NCI-H1694 treated with DMSO at 0.1 percent for 48 hours (cell line): ENCODE data around the gene SYT14.
A peak's percentile ranks its signal among the peaks of the same experiment; 100 is the strongest.
"Not testable (repeated sequence)": the region's sequence is repeated elsewhere in the genome, so short reads cannot be mapped to it uniquely, and the experiment has no call there.

Source experiments
- DNase-seq: peaks from one replicate; lab custom pipeline; 2025; lab: John Stamatoyannopoulos, UW

SYT14 gene

DNA sequence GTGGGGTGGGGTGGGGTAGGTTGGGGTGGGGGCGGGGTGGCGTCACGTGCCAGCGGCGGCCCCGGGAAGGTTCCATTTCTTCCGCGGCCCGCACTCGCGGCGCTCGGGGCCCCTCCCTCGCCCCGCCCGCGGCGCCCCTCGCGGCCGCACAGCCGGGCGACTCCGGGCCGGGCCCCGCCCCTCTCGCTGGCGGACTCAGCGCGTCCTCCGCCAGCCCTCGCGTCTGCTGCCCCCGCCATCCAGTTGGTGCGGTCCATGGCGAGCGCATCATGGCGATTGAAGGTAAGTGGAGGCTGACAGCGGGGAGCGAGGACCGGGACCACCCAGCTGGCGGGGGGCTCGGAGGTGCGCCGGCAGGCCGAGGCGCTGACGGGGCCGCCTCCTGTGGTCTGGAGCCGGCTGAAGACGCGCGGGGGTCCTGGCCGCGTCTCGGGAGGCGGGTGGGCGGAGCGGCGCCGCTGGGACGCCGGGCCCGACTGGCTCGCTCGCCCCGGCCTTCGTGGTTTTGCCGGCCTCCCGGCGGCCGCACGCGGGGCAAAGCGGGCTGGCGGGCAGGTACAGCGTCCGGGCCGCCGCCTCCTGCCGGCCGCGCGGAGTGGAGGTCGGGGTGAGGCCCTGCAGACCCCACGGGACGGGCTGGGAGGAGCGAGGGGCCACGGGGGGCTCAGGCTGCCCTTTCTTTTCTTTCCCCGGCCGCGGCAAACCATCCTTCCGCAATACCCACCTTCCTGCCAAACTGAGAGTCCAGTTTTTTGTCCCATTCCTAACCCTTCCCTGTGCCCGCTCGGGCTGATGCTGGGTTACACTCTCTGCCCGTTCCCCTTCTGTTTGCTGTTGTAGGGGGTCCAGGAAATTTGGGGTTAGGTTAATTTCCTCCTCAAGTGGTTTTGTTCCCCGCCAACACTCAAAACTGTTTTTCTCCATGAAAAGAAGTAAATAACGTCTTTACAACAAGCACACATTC is at the start of gene SYT14:
TSS of gene SYT14 (plus strand) at position 222 of the 964 bp plus-strand sequence. CDS start at position 270, 48 bp downstream.
- DNase-seq = peak; percentile 62

DNA sequence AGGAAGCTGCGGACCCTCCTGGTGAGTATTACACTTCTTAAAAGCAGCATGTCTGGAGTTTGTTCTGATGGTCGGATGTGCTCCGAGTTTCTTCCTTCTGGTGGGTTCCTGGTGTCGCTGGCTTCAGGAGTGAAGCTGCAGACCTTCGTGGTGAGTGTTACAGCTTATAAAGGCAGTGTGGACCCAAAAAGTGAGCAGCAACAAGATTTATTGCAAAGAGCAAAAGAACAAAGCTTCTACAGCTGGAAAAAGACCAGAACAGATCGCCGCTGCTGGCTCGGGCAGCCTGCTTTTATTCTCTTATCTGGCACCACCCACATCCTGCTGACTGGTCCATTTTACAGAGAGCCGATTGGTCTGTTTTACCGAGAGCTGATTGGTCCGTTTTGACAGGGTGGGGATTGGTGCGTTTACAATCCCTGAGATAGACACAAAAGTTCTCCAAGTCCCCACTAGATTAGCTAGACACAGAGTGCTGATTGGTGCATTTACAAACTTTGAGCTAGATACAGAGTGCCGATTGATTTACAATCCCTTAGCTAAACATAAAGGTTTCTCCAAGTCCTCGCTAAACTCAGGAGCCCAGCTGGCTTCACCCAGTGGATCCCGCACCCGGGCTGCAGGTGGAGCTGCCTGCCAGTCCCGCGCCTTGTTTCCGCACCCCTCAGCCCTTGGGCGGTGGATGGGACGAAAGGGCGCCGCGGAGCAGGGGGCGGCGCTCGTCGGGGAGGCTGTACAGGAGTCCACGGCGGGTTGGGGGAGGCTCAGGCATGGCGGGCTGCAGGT is 49.5 kb upstream of the SYT14 start:
- not testable (repeated sequence) for DNase-seq

DNA sequence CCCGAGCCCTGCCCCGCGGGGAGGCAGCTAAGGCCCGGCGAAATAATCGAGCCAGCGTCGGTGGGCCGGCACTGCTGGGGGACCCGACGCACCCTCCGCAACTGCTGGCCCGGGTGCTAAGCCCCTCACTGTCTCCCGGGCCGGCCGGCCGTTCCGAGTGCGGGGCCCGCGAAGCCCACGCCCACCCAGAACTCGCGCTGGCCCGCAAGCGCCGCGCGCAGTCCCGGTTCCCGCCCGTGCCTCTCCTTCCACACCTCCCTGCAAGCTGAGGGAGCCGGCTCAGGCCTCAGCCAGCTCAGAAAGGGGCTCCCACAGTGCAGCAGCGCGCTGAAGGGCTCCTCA is 49.0 kb upstream of the SYT14 start:
- no peak for DNase-seq

DNA sequence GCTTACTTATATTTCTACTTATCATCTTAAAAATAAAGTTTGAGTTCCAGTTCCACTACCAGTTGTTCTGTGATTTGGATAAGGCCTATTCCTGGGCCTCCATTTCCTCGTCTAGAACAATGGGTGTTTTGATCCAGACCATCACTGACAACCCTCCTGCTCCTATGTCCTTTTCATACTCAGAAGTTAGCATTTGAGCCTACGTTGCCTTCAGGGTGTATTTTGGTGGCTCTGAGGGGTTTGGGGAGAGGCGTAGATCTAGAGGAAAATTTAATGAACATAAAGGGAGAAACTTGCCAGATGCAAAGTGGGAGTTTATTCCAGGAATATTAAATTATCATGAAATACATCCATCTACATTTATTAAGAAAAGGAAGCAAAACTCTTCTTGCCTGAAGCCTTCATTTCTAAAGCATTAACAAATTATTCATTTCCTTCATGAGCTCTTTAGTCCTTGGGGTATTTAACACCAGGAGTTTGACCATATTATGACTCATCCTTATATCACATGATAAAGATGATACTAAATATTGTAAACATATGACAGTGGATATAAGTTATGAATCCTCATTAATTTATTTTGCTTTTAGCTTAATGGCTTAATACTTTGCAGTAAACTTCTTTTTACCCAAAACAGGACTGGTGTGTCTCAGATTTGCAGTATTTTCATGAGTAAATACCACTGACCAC is 47.2 kb upstream of the SYT14 start:
- DNase-seq = no peak

DNA sequence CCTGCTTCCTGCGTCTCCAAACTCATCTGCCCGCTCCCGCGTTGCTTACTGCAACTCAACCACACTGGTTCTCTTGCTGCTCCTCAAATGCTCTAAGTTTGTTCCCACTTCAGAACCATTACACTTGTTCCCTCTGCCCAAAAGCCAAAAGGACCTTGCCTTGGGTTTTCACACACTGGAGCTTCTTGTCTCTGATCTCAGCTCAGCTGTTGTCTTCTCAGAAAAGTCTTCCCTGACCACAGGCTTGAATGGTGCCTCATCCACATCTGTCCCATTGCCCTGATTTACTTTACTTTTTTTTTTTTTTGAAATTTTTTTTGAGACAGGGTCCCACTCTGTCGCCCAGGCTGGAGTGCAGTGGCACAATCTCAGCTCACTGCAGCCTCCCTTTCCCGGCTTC is 44.3 kb upstream of the SYT14 start:
- DNase-seq = no peak

DNA sequence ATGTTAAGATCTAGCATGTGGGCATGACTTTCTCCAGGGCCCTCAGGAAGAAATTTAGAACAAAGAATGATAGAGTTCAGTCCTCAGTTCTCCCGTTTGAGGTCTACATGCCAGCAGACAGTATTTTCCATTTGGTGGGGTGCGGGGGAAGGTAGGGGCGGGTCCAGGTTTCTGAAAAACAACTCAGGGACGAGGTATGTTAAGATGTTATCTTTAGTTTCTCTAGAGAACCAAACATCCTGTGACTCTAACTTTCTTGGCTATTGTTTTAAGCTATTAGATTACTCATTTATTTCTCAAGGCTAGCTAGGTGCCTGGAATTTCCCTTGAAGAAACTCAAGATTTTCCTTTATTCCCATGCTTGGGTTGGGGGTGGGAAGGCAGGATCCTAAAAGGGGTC is 42.3 kb upstream of the SYT14 start:
- DNase-seq = no peak

DNA sequence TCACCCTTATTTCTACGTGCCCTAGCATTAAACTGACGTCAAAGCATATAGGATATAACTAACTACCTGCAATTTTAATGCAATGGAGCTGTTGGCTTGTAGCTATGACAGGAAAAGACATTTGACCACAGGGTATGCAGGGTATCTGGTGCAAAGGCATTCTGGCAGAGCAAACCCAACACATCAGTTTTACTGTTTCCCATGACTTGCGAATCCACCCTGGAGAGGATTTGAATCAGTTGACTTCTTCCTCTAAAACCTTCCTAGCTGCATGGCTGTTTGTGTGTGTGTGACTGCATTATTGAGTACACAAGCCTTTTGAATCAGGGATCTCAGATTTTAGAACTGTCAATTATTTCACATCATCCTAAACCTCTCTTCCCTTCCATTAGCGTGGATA is 41.7 kb upstream of the SYT14 start:
- no peak for DNase-seq

DNA sequence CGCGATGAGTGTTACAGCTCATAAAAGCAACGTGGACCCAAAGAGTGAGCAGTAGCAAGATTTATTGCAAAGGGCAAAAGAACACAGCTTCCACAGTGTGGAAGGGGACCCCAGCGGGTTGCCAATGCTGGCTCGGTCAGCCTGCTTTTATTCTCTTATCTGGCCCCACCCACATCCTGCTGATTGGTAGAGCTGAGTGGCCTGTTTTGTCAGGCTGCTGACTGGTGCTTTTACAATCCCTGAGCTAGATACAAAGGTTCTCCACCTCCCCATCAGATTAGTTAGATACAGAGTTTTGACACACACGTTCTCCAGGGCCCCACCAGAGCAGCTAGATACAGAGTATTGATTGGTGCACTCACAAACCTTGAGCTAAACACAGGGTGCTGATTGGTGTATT is 39.7 kb upstream of the SYT14 start:
- DNase-seq = not testable (repeated sequence)

DNA sequence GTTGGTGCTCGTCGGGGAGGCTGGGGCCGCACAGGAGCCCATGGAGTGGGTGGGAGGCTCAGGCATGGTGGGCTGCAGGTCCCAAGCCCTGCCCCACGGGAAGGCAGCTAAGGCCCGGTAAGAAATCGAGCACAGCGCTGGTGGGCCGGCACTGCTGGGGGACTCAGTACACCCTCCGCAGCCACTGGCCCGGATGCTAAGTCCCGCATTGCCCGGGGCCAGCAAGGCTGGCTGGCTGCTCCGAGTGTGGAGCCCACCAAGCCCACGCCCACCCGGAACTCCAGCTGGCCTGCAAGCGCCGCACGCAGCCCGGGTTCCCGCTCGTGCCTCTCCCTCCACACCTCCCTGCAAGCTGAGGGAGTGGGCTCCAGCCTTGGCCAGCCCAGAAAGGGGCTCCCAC is 39.2 kb upstream of the SYT14 start:
- not testable (repeated sequence) for DNase-seq

DNA sequence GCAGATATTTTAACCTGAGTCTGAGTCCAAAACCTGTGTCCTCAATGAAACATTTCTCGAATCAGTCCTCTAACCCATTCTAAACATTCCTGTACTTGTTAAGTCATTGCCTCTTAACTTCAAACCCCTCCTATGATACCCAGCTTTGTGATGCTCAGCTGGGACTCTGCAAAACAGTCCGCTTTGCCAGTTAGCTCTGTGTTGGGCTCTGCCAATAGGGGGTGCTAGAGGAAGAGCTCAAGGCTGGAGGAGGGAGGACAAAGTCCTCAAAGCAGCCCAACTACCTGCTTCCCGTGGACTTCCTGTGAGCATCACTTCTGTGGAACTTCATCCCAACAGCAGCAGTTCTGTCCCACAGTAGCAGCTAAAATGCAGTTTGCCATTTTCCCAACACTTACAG is 38.1 kb upstream of the SYT14 start:
- DNase-seq = no peak

DNA sequence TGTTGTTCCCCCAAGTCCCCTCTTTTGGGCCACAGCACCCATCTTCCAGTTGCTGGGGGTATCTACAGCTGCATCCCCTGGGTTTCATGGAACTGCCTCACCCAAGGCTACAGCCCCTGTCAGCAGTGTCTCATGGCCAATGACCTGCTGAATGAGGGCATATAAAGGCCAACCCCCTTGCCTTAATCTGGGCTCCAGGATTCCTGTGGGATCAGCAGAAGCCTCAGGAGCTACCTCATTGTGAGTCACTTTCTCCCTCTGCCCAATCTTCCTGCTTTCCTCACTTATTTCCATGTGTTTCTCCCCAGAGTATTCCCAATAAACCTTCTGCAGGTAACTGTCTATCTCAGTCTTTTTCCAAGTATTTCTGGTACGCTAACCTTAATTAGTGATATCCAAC is 37.3 kb upstream of the SYT14 start:
- DNase-seq = no peak

DNA sequence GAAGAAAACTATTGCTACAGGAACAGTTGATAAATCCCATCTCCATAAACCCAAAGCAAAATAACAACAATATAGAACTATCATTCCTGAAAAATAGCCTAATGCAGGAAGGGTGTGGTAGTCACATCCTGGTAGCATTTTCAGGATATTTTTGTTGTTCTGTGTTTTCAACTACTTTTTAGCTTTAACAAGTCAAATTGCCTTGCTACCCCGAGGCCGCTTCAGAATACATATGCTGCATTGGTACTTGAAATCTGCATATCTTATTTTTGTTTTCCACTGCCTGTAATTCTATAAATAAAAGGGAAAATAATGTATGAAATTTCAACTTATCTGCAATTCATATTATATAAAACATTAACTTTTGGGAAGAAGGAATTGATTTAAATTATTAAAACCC is 36.8 kb upstream of the SYT14 start:
- no peak for DNase-seq

DNA sequence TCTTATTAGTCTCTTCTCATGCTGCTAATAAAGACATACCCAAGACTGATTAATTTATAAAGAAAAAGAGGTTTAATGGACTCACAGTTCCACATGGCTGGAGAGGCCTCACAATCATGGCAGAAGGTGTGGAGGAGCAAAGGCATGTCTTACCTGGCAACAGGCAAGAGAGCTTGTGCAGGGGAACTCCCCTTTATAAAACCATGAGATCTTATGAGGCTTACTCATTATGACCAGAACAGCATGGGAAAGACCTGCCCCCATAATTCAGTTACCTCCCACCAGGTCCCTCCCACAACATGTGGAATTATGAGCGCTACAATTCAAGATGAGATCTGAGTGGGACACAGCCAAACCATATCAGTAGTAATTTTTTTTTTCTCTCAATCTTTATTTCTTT is 33.2 kb upstream of the SYT14 start:
- DNase-seq = not testable (repeated sequence)

DNA sequence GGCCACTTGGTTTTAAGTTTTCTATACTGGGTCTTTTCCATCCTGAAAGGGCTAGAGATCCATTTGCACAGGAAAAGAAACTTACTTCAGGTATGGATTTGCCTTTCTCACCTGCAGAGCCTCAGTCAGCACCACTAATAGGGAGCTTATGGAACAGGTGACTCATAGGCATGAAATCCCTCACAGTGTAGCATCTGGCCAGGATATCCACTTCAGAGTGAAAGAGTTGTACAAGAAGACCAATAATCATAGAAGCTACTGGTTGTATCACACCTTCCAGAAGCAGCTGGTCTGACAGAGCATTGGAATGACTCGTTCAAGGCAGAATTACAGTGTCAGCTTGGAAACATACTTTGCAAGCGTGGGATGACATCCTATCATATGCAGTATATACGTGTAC is 26.3 kb upstream of the SYT14 start:
- DNase-seq = no peak

DNA sequence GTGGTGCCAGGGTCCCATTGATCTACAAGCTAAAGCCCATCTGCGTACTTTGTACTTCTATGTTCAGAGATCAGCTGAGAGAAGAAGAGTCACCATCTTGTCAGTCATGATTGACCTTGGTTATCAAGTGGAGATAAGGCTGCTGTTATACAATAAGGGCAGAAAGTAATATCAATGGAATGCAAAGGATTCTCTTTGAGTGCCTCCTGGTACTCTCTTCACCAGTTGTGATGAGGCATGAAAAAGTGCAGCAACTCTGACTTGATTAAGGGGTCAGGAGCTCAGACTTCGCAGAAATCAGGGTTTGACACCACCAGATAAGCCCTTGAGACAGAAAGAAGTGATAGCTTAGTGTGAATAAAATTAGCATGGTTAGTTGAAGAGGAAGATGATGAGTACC is 25.7 kb upstream of the SYT14 start:
- no peak for DNase-seq

DNA sequence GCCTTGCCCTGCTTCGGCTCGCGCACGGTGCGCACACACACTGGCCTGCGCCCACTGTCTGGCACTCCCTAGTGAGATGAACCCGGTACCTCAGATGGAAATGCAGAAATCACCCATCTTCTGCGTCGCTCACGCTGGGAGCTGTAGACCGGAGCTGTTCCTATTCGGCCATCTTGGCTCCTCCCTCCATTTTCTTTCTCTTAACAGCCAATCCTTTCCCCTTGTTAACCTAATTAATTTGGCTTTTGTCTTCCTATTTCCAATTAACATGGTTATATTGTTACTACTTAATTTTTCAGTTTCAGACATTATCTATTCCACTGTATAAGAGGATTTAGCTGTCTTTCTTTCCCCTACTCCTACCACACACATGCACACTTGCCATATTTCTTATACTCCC is 18.4 kb upstream of the SYT14 start:
- not testable (repeated sequence) for DNase-seq

DNA sequence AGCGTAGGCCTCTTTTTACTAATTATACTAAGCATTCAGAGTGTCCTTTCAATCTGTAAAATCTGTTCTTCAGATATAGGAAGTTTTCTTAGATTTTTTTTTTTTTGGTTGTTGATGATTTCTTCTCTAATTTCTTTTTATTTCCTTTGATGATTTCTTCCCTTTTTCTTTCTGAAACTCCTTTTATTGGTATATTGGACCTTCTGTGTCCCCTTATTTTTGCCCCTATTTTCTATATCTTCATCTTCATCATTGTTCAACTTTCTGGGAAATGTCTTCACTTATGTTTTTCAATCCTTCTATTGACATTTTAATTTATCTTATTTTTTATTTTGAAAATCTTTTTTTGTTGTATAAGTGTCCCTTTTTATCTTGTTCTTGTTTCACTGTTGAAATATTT is 17.2 kb upstream of the SYT14 start:
- no peak for DNase-seq

DNA sequence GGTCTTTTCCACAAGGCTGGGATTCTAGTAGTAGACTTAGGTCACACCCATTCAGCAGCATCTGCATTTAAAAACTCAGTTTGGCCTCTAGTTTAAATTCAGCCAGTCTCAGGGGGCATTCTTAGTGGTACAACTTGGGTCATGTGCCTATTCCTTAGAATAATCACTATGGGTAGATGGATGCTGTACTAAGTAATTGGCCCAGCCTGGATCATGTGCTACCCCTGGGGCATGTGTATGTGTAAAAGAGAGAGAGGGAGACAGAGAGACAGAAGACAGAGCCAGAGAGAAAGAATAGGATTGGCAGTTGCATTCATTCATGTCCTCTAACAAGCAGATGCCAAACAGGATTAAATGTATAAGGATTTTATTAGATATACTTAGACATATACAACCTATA is 13.6 kb upstream of the SYT14 start:
- DNase-seq = no peak

DNA sequence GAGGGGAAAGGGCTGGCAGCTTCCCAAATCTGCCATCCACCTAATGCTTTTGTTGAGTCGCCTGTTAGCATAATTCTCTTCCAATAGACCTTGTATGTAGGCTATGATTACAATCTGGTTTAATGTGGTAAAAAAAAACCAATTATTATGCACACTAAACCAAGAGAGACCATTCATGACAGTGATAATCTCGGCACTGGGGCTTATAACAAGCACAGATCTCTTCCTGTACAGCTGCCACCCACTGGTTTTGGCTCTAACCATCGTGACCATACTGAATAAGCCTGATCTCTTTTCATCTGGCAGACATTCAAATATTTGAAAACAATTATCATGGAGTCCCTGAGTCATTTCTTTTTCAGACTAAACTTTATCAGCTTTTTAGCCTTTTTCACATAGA is 12.0 kb upstream of the SYT14 start:
- peak; percentile 94 for DNase-seq

DNA sequence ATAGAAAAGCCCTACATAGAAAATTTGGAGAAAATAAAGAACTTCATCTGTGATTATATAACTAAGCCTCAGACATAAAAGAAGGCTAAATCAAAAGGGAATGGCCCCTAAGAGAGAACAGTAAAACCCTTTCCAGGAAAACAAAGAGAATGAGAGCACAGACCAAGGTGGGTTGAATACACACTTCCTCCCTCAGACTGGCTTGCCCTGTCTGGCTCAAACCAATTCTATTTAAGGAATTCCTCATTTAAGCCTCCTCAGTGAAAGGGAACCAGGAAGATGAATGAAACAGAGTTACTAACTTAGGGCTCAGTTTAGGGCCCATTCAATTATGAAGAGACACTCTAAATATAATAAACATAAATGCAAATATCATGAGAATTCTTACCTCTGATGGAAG is 10.6 kb upstream of the SYT14 start:
- DNase-seq = no peak

DNA sequence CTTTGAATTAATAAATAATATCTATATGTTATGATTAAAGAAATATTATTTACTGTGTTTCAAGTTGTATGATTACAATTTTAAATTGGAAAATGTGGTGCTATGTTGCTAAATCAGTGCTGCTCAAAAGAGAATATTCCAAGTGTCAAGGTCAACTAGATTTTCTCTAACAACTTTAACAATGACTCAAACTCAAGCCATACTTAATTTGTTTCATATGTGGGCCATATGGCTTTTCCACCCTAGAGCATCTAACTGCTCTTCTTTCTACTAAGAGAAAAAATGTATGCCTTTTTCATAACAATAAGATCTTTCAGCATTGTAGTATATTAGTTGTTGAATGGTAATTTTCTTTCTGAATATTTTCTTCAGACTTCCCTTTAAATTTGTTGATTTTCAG is 8.3 kb upstream of the SYT14 start:
- no peak for DNase-seq

DNA sequence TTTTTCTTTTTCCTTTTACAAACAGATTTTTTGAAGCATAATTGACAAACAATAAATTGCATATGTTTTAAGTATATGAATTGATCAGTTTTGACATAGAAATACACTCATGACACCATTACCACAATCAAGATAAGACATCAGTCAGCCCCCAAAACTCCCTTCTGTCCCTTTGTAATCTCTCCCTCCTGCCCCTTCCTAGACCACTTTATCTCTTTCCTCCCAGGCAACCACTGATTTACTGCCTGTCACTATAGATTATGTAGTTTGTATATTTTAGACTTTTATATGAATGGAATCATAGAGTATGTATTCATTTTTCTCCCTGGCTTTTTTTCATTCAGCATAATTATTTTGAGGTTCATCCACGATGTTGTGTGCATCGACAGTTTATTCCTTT is 6.9 kb upstream of the SYT14 start:
- no peak for DNase-seq

DNA sequence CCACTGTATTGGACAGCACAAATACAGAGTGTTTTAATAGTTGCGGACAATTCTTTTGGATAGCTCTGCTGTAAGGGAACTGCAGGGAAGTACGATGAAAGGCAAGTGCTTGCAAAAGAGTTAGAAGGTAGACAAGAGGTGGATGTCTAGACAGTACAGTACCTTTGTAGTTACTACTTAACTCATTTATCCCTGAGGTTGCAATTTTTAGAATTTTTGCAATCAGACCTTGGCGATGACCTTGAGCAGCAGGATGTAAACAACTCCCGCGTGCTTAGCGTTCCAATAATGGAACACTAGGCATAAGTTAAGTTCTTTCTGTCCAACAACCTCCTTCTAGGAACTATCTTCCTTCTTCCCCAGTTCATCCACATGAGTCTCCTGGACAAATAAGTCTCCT is 1.9 kb upstream of the SYT14 start:
- no peak for DNase-seq
